HG03558 (cell line): ENCODE measurements around the gene CSTF3.
"Not testable (repeated sequence)": the region's sequence is repeated elsewhere in the genome, so short reads cannot be mapped to it uniquely, and the experiment has no call there.

ENCODE experiments used
- ATAC-seq: cut with Tn5 transposase; IDR thresholded peaks from one replicate; pipeline ENCODE4 v1.9.1; 2021; ENCODE audit warnings: moderate number of reproducible peaks; ENCODE audit not compliant: unreplicated experiment; ENCODE audit errors: extremely low read depth

The CSTF3 gene

GRCh38 chr11:33161120-33162005 lies at the start of gene CSTF3:
TSS of gene CSTF3 (minus strand) at chr11:33161480. CDS start at chr11:33161325, 155 bp downstream.
- ATAC-seq, result peak; percentile 70

DNA sequence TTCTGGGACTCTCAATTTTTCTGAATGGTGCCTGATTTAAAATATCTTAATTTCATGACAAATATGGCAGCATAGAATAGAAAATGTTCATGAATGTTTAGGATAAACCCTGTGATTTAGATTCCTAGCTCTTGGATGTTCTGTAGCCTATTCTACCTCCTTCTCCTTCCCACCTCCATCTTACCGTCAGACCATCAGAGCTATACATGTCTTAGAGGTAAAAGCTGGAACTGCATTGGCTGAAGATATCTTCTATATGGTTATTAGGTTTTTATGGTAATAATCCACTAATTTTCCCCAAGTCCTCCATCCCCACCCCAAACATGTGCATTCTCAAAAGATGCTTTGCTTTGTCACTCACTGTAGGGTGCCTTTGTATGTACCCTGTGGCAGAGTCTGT lies 46.9 kb upstream of the CSTF3 start:
- ATAC-seq, result no peak

- no peak for ATAC-seq
Observed at GRCh38 chr11:33207408-33207985, 46.2 kb upstream of the CSTF3 start.

DNA sequence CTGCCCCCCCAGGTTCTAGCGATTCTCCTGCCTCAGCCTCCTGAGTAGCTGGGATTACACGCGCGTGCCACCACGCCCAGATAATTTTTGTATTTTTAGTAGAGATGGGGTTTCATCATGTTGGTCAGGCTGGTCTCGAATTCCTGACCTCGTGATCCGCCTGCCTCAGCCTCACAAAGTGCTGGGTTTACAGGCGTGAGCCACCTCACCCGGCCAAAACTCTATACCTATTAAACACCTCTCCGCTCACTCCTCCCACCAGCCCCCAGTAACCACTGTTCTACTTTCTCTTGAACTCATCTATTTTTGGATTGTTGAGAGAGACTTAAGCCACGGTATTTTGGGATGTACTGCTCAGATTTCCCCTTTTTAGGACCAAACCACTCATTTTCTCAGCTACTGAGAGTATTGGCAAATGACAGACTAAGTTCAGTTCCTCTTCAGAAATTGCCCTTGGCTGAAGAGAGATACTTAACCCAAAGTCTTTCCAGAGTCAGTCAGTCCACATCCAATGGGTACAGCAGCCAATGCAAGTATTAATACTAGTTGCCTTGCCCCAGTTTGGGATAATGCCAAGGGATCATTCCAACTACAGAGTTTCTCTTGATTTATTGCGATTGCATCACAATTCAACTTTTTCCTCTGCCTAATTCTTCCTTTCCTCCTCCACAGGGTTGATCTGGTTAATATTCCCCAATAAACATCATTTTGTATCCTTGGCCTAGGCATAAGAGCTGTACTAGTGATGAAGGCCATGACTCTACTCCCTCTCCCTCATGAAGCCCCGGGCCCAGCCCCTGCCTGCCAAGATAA lies 36.8 kb upstream of the CSTF3 start:
- no peak for ATAC-seq

GRCh38 chr11:33195462-33196173 lies 34.3 kb upstream of the CSTF3 start:
- ATAC-seq, result no peak

GRCh38 chr11:33194455-33194854 lies 33.2 kb upstream of the CSTF3 start:
- ATAC-seq, result no peak

GRCh38 chr11:33191467-33191866 lies 30.2 kb upstream of the CSTF3 start:
- ATAC-seq, result no peak

- no peak for ATAC-seq
Observed at GRCh38 chr11:33187998-33188722, 26.9 kb upstream of the CSTF3 start.

- no peak for ATAC-seq
Observed at GRCh38 chr11:33185756-33186155, 24.5 kb upstream of the CSTF3 start.

DNA sequence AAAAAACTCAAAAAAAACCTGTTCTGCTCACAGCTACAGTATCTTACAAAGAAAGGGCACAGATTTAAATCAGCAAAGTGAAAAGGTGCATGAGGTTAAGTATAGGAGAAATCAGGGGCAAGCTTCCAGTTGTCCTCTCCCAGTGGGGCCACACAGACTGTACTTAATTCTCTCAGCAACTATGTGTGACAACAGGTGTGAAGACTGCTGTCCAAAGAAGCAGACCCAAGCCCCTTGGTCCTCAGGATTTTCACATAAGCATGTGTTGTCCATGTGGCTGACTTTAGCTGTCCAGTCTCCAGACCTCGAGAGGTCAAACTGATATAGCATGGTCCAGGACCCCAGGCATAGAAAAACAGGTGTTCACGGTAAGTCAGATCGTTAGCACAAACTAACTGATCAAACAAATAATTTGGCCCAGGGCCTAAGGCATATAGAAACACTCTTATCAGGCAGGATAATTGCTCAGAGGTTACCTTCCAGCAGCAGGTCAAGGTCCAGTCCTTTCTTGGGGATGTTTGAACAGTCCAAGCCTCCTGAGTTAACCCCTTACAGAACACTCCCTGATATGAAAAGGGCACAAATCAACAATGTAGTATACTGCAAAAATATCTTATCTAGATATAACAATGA lies 21.1 kb upstream of the CSTF3 start:
- no peak for ATAC-seq

- no peak for ATAC-seq
Observed at GRCh38 chr11:33179348-33179803, 18.1 kb upstream of the CSTF3 start.

DNA sequence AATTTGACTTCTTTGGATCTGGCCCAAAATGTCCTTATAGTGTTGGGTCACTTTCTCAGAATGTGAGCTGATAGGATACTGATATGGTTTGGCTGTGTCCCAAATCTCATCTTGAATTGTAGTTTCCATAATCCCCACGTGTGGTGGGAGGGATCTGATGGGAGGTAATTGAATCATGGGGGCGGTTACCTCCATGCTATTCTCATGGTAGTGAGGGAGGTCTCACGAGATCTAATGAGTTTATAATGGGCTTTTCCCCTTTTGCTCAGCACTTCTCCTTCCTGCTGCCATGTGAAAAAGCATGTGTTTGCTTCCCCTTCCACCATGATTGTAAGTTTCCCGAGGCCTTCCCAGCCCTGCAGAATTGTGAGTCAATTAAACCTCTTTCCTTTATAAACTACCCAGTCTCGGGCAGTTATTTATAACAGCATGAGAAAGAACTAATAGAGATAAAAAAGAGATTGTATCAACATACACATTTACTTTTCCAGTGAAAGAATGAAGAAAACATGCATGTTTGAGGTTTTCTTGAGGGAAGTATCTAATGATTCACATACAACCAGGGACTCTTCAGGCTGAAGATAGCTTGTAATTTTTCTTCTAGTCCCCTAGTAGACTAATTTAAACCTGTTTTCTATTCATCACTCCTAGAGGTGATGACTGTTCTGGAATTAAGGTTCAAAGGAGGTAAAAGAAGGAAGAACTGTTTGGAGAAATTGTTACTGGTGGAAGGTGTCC lies 17.3 kb upstream of the CSTF3 start:
- no peak for ATAC-seq

DNA sequence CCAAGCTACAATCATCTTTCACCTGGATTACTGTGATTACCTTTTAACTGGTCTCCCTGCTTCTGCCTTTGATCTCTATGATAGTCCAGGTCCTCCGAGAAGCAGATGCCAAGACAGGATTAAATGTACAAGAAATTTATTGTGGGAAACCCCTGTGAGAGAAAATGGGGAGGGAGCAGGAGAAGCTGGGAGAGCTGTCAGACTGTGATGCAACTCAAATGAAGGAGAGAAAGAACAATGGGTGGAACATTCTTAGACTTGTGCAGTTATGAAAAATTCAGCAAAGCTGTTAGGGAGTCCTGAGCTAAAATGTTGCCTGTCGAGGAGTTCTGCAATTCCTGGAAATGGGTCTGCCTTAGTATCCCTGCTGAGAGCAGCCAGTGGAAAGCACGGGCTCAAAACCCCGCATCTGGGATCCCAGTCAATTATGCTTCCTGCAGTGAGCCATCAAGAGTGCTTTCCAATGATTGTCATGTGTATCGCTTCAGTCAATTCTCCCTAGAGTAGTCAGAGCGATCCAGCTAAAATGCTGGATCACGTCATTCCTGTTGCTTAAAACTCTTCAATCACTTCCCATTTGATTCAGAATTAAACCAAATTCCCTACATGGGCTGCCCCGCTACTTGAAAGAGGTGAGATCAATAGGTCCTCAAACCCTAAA lies 16.5 kb upstream of the CSTF3 start:
- ATAC-seq, result no peak

DNA sequence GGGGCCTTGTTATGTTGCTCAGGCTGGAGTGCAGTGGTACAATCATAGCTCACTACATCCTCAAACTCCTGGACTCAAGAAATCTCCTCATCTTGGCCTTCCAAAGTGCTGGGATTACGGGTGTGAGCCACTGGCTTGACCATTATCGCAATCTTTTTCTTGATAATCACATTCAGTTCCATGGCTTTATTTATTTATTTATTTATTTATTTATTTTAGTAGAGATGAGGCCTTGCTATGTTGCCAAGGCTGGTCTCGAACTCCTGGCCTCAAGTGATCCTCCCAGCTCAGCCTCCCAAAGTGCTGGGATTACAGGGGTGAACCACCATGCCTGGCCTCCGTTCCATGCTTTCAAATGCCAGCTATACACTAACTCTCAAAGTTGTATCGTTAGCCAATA lies 15.5 kb upstream of the CSTF3 start:
- not testable (repeated sequence) for ATAC-seq

DNA sequence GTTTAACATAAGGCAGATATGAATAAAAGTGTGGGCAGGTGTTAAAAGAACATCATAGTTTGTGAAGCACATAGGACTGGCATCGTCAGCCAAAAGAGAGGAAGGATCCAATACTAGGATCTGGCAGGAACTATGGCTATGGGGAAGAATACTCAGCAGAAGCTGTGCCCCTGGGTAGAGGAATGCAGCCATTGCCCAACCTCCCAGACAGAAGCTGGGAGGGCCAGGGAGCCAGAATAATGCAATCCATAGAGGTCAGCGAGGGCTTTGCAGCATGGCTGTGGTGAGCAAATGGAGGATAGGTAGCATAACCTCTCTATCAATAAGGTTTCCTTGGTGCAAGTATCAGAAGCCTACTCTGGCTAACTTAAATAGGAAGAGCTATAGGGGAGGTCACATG lies 11.7 kb upstream of the CSTF3 start:
- no peak for ATAC-seq

- no peak for ATAC-seq
Observed at GRCh38 chr11:33172345-33172744, 11.1 kb upstream of the CSTF3 start.

DNA sequence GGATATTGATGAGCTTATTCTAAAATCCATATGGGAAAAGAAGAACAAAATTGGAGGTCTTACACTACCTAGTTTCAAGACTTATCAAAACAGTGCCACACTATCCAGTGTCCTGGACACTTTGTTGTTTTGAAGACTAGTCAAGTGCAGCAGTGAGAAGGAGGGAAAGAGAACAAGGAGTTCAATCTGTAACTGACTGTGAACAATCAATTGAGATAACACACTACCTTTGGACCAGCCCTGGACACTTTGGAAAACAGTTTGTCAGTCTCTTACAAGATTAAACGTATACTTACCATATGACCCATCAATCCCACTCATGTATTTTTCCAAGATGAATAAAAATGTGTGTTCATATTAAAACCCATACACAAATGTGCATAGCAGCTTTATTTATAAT lies 10.0 kb upstream of the CSTF3 start:
- no peak for ATAC-seq

- ATAC-seq, result no peak
Observed at GRCh38 chr11:33168709-33169200, 7.5 kb upstream of the CSTF3 start.
